Measurements from ENCODE around the gene GRB10.

The GRB10 gene

DNA sequence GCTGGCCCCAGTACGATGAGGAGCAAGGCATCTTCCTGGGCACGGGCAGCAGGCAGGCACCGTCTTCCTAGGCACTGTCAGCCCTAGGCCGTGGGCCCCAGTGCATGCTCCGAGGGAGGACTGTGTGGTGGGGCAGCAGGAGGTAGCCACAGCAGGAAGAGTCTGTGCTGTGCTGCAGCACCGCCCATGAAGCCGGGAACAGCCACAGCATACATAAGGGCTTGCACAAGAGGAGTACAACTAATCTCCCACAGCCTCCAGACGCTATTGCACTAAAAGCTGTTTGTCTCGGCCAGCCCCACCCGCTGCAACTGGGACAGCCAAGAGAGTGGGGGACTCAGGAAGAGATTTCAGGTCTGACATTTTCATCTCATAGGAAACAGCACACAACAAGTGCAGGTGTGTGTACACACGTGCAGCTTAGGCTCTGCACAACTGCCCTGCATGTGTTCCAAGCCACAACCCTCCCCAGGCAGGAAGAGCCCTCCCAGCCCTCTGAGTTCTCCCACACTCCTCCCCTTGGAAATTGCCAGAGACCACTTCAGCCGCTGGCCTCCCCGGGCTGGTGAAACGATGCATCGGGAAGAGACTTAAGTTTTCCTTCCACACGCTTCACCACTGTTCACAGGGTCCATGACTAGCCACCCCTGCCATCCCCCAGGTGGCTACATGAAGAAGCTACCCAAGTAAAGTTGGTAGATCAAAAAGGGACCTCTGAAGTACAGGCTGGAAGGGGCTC is 129.4 kb downstream of the GRB10 start:
- DNase-seq (ENCODE audit: low read depth) = peak; percentile 96

DNA sequence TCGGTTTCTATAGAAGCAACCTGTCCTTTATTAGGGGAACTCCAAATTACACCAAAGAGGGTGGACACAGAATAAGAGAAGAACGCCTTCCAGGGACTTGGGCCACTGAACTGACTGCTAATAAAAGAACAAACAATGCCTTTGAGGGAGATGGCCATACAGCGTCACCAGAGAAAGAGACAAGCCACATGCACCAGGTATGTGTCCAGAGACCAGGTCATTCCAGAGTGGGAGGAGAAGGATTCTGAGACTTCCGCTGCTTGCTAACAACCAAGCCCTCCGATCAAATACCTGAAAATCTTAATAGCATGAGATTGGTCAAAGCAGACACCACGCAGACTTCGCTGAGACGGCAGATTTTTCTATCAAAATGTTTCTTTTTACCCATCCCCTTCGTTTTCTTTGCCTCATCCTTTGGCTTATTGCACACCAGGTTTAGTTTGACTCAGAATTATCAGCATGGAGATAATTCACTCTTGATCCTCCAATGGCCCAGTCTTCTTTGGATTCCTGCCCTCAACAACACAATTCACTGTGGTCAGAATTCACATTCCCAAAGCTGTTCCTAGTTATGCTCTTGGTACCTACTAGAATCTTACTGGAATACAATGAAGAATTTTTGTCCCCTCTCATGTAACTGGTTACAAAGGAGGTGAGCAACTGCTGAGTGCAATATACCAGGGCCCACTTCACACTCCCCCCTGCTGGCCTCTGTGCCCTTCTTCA is 130.1 kb downstream of the GRB10 start:
- peak; percentile 83 for DNase-seq (ENCODE audit: low read depth)

DNA sequence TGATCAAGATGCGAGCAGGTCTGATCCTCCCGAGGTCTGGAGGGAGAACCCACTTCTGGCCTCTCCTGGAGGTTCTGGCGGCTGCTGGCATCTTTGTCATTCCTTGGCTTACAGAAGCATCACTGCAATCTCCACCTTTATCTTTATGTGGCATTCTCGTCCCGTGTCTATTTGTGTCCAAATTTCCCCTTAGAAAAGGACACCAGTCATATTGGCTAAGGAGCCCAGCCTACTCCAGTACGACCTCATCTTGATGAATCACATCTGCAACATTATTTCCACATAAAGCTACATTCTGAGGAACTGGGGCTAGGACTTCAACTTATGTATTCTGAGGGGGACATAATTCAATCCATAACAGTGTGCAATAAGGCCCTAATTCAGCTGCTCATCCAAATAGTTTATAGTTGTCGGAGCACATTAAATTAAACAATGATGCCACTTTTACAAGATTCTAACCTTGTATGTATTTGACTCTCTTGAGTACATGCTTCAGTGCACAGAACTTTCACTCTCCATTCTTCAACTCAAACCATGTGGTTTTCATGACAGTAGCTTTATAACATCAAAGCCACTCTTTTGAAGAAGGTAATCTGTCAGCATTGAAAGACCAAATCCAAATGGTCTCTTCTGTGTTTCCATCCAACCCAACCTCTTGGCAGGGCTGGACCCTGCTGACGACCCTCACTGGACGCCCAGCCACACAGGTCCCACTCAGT is 131.3 kb downstream of the GRB10 start:
- peak; percentile 26 for DNase-seq (ENCODE audit: low read depth)

DNA sequence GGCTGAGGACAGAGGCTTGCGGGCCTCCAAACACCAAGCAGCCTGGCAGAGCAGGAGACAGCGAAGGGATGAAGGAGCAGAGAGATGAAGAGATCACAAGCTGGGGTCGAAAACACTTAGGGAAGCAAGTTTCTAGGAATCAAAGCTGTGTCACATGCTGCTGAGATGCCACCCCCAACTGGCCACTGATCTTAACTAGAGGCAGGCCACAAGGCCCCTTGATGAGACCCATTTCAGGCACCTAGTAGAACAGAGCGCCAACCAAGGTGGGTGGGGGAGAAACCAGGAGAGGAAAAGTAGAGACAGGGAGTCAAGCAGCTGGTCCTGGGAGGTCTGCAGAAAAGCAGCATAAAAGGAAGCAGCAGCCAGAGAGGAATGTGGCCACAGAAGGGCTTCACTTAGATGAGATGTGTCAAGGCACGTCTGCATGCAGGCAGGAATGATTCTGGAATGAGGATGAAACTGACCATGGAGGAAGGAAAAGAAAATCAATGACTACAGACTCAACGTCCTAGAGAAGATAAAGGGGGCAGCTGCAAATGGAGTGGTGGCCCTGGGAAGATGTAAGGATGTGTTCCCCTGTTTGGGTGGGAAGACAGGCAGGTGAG is 132.5 kb downstream of the GRB10 start:
- DNase-seq (ENCODE audit: low read depth) = no peak

DNA sequence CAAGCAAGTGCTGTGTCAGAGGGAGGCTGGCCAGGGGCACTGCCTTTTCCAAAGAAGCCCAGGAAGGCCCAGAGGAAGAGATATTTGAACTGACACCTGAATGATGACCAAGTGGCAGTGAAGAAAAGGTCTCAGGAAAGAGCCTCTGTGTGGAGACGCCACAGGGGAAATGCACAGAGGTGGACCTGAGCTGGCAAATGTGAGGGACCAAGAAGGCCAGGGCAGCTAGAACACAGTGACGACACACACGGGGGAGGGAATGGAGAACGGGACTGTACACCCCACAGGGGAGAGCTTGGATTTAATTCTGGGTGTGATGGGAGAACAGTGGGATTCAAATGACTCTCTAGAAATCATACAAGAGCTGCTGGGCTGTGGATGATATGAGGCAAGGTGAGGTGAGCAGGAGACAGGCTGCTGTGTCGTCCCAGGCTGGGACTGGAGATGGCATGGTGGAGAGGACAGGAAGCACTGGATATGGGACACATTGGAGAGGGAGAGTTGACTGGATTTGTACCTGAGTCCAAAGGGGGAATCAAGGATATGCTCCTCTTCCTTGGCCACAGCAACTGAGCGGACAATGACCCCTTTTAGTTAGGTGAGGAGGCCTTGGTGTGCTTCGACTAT is 133.3 kb downstream of the GRB10 start:
- no peak for DNase-seq (ENCODE audit: low read depth)

DNA sequence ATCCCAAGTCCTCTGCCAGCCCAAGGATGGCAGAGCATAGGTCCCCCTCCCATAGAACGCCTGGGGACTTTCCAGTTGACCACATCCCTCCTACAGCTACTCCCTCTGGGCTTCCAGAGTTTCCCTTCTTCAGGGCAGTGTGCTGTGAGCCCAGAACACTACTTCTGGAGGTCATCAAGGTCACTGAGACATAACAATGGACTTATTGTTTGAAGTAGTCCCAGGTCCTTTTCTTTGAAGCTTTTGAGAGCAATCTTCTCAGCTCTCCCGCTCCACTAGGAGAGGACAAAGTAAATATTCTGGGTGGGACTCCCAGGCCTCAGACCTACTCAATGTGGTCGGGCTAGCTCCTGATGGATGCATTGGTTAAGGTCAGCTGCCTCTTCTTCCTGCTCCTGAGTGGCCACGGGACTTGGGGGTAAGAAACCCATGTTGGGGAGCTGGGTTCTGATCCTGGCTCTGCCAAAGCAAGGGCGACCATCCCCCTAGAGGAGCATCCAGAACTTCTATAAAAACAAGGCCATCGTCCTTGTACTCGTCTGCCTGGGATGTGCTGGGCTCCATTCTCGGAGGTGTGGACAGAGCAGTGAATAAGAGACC is 134.0 kb downstream of the GRB10 start:
- DNase-seq (ENCODE audit: low read depth) = no peak

DNA sequence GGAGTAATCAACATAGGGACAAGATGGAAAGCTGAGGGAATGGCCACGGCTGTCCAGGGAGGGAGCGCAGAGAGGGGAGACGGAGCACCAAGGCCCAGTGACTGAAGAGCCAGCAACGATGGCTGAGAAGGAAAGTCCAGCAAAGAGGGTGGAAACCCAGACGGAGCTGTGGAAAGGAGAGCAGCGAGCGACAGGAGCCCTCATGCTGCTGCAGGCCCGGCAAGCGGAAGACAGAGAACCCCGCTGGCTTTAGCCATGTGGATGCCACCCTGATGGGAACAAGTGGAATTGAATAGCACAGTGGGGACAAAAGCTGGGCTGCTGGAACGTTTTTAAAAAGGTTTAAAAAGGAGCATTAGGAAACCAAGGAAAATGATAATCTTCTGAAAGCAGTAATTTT is 134.6 kb downstream of the GRB10 start:
- no peak for DNase-seq (ENCODE audit: low read depth)

DNA sequence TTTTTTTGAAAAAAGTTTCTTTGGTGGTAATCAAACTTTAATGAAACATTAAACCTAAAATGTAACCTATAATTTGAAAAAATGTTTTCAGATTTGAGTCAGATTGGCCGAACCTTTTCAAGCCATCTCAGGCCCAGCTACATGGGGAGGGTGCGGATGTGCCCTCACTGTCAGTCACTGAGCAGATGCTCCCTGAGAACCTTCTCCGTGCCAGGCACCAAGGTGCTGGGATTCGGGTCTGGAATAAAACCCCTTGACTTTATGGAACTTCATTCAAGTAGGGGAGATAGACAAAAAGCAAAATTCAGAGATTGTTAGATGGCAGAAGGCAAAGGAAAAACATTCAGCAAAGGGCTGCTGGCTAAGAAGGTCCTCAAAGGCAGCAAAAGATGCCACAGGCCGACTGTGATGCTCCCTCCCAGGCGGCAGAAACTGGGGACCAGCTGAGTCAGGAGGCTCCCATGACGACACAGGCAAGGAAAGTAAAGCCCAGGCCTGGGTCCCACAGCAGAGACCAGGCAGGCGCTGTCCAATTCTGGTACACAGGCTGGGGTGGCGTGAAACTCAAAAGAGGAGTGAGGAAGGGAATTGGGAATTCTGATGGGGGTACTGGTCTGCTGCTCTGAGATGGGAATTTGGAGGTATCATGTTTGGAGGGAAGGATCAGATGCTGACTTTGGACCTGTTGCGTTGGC is 135.3 kb downstream of the GRB10 start:
- DNase-seq (ENCODE audit: low read depth) = no peak

DNA sequence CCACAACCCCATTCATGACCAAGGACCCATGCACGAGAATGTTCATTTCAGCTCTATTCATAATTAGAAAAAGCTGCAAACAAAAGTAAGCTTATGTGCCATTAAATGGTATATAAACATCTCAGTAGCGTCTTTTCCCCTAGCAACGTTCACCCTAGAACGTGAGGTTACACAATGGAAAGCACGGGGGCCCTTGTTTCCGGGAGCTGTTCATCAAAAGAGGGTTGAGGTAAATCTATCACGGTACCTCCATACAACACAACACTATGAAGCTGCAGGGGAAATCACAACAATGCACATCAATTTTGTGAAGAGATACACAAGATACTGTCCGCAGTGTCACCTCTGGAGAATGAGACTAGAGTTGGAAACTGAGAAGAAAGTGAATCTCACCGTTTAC is 136.6 kb downstream of the GRB10 start:
- no peak for DNase-seq (ENCODE audit: low read depth)

DNA sequence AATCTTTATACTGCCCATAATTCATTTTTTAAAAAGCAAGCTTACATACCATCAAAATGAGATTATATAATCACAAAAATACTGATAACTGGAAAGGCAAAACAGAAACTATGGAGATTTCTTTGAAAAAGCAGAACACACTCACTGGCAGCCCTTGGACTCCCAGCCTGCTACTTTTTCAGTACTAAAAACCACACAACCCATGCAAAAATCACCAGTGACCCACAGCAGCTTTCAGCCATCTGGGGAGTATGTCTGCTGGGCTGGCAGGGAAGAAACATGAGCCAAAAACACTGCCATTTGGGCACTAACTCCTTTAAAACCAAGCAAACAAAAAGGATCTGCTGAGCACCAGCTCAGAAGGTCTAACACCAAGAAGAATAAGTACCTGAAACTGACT is 137.5 kb downstream of the GRB10 start:
- DNase-seq (ENCODE audit: low read depth) = no peak

DNA sequence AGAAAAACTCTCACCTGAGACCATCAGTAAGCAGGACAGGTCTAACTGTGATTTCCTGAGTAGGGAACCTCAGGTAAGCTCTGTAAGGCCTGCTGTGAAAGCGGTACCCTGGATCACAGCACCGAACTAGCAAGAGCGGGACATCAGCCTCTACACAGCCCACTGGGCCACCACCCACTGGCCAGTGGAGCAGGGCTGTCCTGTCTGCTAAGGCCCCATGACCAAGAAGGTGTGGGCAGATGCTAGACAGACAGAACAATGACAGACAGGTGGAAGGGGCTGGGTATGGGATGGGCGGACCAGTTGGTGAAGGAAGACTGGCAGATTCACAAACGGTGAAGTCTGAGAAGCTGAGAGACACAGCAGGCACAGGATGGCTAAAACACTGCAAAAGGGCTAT is 138.1 kb downstream of the GRB10 start:
- no peak for DNase-seq (ENCODE audit: low read depth)

DNA sequence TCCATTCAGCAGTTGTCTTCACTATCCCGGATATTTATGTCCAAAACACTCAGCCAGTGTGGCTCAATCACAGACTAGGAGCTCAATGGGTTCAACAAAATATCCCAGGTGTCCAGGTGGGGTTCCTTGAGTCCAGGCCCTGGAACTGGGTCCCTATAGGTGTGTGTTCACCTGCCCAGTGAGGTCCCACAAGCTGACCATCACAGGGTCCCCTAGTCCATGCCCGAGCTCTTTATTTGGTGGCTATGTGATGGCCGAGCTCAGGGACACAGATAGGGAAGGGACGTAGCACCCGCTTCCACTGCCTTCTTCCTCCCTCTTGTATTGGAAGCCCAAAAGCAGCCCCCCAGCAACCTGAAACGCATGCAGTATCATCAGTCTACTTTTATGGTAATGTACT is 138.6 kb downstream of the GRB10 start:
- no peak for DNase-seq (ENCODE audit: low read depth)

DNA sequence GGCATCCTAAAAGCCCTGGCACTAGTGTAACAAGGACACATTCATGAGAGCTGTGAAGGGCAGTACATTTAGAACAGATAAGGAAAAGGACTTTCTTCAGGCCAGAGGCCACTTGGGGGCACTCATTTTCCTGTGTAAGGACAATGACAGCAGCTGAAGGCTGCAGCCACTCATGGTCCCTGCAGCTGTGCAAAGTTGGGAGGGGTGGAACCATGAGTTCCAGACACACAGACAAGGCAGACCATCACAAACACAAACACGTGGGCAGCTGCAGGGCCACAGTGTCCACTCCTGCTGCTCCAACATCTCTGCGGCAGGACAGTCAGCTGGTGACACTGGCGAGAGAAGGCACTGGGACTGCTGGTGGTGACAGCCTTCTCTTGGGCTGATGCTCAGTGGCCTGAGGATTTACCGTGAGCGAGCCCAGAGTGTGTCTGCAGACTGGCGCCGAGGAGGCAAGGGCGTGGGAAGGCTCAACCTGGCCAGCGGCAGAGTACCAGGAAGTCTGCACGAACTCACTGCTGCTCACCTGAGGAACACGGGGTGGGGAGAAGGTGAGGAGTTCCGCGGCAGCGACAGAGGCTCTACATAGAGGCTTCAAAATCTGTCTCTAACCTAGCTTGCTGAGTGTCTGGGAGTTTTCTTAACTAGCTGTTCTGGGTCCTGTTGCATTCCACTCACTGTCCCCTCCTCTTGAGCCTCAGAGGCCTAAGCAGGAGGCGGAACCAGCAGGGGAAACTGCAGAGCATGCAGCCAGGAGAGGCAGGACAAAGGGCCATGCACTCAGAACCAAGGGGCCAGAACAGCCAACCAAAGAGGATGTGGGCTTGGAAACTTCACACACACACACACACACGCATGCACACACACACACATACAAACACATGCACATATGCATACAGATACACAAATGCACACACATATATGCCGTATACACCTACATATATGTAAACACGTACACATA is 141.0 kb downstream of the GRB10 start:
- no peak for DNase-seq (ENCODE audit: low read depth)

DNA sequence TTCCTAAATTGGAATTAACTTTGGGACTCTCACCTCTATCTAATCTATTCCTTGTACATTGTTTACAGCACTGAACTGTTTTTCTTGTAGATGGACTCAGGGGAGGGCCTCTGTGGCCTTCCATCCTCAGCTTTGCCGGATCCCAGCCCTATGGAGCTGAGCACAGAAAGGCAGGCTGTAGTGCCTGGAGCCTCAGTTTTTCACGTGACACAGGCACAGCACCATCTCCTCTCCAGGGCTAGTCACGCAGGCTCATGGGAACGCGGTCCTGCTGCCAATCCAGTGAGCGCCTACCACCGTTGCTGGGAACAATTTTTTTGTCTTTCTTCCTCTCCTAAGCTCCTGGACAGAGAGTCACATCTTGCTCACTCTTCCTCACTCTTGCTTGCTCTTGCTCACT is 141.9 kb downstream of the GRB10 start:
- DNase-seq (ENCODE audit: low read depth) = no peak

DNA sequence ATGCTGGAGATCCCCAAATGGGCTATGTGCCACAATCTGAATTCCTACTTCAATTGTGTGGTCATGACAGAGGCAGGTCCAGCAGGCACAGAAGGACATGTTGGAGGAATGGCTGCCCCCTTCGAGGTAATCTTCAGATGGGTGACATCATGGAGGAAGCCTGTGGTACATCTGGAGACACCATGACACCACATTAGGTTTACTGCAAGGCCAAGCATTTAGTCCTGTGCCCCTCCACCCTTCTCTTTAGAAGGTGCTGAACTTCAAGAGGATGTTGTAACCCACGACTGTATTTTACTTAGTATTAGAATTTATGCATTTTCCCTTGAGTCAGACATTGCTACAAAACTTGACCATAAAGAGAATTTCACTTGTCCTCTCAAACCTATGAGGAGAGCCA is 142.4 kb downstream of the GRB10 start:
- DNase-seq (ENCODE audit: low read depth) = no peak

DNA sequence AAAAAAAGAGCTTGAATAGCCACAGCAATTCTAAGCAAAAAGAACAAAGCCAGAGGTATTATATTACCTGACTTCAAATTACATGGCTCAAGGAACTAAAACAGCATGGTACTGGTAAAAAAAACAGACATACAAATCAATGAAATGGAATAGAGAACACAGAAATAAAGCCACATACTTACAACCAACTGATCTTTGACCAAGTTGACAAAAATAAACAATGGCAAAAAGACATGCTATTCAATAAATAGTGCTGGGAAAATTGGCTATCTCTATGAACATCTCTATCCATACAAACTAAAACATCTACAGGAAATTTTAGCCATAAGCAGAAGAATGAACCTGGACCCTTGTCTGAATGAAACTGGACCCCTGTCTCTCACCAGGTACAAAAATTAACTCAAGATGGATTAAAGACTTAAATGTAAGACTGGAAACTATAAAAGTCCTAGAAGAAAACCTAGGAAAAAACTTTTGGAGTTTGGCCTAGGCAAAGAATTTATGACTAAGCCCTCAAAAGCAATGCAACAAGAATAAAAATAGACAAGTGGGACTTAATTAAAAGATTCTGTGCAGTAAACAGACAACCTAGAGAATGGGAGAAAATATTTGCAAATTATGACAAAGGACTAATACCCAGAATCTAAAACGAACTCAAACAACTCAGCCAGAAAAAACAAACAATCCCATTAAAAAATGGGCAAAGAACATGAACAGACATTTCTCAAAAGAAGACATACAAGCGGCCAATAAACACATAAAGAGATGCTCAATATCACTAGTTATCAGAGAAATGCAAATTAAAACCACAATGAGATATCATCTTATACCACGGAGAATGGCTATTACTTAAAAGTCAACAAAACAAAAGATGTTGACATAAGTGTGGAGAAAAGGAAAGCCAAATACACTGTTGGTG is 144.7 kb downstream of the GRB10 start:
- no peak for DNase-seq (ENCODE audit: low read depth)

DNA sequence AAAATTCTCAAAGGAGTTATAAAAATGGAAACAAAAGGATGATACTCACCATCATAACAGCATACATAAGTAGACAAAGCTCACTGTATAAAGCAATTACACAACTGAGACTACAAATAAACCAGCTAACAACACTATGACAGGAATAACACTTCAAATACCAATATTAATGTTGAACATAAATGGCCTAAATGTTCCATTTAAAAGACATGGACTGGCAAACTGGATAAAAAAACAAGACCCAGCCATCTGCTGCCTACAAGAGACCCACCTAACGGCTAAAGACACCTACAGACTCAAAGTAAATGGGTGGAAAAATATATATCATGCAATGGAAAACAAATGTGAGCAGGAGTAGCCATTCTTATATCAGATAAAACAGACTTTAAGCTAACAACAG is 148.3 kb downstream of the GRB10 start:
- no peak for DNase-seq (ENCODE audit: low read depth)

DNA sequence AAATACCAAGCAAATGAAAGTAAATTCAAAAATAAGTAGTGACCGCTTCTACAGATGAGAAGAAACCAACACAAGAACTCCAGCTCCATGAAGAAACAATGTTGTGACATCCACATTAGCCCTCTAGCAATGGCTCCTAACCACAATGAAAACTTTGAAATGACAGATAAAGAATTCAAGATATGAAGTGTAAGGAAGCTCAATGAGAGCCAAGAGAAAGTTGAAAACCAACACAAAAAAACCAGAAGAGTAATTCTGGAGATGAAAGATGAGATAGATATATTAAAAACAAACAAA is 149.3 kb downstream of the GRB10 start:
- peak; percentile 58 for DNase-seq (ENCODE audit: low read depth)
